Pancreas (tissue), 10 donors: ENCODE data around the gene SLCO2B1. TPM values are rescaled to one million over a fixed set of nuclear protein-coding genes. Genes with fewer than 3 reads are reported as not detected.

Source experiments
- ATAC-seq, 4 donors: fragments of 200-7000 bp; cut with Tn5 transposase; one replicate each; pipeline versions ENCODE4 v1.8.0 to v1.9.1; 2020; ENCODE audit warnings: mild to moderate bottlenecking in 4 of 4, moderate library complexity in 4 of 4
- DNase-seq, 6 donors: peaks; one replicate each; pipeline ENCODE4 v3.0.0-alpha.2; 2020
- FAIRE-seq: peaks from 2 replicates; lab custom pipeline; 2012; peaks lifted over from hg19 to GRCh38; lab: Jason Lieb, UNC
- H3K27ac ChIP-seq, 4 donors: fragments of 200-600 bp; sonication (generic); 1 replicate in 3 of 4; 2 replicates in 1 of 4; pipeline versions ENCODE4 v1.5.0 to v1.8.0; 2020
- H3K27me3 ChIP-seq, 4 donors: fragments of 200-600 bp; one replicate each; pipeline ENCODE4 v1.8.0; 2021
- H3K36me3 ChIP-seq, 3 donors: fragments of 200-600 bp; sonication (generic) in 1 of 3; one replicate each; pipeline versions ENCODE4 v1.5.0 to v1.8.0; 2020 to 2021
- H3K4me1 ChIP-seq, 3 donors: fragments of 200-600 bp; one replicate each; pipeline ENCODE4 v1.8.0; 2021
- H3K4me3 ChIP-seq, 4 donors: fragments of 200-600 bp; sonication (generic) in 2 of 4; one replicate each; pipeline versions ENCODE4 v1.5.0 to v1.8.0; 2020 to 2021
- H3K9me3 ChIP-seq, 4 donors: fragments of 200-600 bp; one replicate each; pipeline ENCODE4 v1.8.0; 2021
- WGBS, 2 donors: extraction: QIAGEN DNeasy Blood & Tissue Kit; methylation state at CpG; one replicate each; pipeline ENCODE4 v1.1.7; 2013; 5-methylcytosine and 5-hydroxymethylcytosine counted together
- intact Hi-C, 3 donors: fragments of 100-400 bp; cut with DNase I; formaldehyde crosslinking; loops; one replicate each; pipeline versions ENCODE4 v1.11.1 to v1.14.2; 2022
- polyA plus RNA-seq, 2 donors: library from polyadenylated mRNA; stranded (reverse); fragments of 200-250 nt; gene quantifications; one replicate each; pipeline ENCODE4 v1.2.3, GENCODE V29; 2013
- total RNA-seq, 6 donors: library from RNA; stranded (reverse); fragmentation: NEBNext Ultra II Directional in 4 of 6; extraction: Animal tissue kit (Norgen Biotek cat#: 25700) in 4 of 6; gene quantifications; one replicate each; pipeline versions ENCODE4 v1.2.1 to v1.2.4, GENCODE V29; 2021 to 2023
- TF ChIP-seq, protein P1 (sequence below), 4 donors: fragments of 200-600 bp; sonication (generic) in 3 of 4; IDR thresholded peaks; one replicate each; pipeline versions ENCODE4 v1.5.0 to v1.8.0; 2021; ENCODE audit warnings: antibody characterized with exemption in 4 of 4
- donor health status: healthy with polysubstance abuse.
- donor health status: DM: no; HTN: no; CAD: no; lungs with moderate emphysema.
- donor health status: DM: no; HTN: no; CAD: no.
- donor health status: control.
- donor health status: control.
- donor health status: Bipolar disorder and iron deficiency.
- donor health status: DM: yes; HTN: yes; CAD: no.
- donor health status: DM: no; HTN: no; CAD: no.
- donor health status: DM: no; HTN: no; CAD: no.
- donor health status: DM: yes; HTN: yes; CAD: no.

Gene SLCO2B1
- total and polyA plus RNA-seq, 8 donors = 3.6 to 71.4 (median 25.9) TPM

DNA sequence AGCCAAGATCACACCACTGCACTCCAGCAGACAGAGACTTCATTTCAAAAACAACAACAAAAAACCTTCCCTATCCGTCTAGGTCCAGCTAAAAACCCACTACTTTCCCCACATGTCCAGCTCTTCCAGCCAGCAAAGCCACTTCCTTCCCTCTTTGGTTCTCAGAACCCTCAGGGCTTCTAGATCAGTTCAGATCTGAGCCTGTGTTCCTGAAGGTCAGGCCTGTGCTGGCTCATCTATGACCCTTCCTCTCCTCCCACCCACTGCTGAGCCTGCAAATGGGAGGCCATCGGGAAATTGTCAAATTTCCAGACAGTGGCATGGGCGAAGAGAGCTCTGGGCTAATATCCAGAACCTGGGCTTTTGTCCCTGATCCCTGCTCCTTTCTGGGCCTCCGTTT, 37.8 kb downstream of the SLCO2B1 start:
- no peak overlapping the region for H3K4me3 ChIP-seq
- TF ChIP-seq, protein P1, sequence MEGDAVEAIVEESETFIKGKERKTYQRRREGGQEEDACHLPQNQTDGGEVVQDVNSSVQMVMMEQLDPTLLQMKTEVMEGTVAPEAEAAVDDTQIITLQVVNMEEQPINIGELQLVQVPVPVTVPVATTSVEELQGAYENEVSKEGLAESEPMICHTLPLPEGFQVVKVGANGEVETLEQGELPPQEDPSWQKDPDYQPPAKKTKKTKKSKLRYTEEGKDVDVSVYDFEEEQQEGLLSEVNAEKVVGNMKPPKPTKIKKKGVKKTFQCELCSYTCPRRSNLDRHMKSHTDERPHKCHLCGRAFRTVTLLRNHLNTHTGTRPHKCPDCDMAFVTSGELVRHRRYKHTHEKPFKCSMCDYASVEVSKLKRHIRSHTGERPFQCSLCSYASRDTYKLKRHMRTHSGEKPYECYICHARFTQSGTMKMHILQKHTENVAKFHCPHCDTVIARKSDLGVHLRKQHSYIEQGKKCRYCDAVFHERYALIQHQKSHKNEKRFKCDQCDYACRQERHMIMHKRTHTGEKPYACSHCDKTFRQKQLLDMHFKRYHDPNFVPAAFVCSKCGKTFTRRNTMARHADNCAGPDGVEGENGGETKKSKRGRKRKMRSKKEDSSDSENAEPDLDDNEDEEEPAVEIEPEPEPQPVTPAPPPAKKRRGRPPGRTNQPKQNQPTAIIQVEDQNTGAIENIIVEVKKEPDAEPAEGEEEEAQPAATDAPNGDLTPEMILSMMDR (IDR thresholded peaks at IDR 0.05) = no peak
- ATAC-seq (peak in 2 of 4 donors; percentile 47 to 59), DNase-seq (no peak), FAIRE-seq (no peak)
- H3K4me1 ChIP-seq = no peaks in the 10 kb centered on the region
- no peaks in the 10 kb centered on the region for H3K9me3 ChIP-seq
- no peaks in the 10 kb centered on the region for H3K36me3 ChIP-seq
- 88% methylated on average over 4 of the region's 4 CpGs for WGBS, 2 donors
- intact Hi-C loops = no loop called here
- H3K27ac ChIP-seq = no peak overlapping the region
- H3K27me3 ChIP-seq = no peaks in the 10 kb centered on the region

DNA sequence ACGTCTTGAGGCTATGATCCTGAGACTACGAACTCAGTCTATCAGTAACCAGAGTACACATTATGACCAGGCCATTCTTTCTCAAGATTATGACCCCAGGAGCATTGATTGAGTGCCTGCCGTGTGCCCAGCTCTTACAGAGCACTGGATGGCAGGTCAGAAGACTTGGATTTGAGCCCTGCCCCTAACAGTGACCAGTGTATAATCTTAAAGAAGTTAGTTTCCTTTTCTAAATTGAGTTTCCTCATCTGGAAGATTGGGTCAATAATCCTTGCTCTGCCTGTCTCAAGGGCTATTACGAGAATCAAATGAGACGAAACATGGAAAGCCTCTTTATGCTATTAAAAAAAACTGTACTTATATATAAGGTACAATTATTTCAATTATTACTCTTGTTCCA, 38.2 kb downstream of the SLCO2B1 start:
- Histone ChIP-seq H3K36me3 (no peaks in the 10 kb centered on the region), H3K27me3 (no peaks in the 10 kb centered on the region), H3K4me3 (no peak overlapping the region), H3K9me3 (no peaks in the 10 kb centered on the region), H3K27ac (no peak overlapping the region), H3K4me1 (no peaks in the 10 kb centered on the region)
- WGBS, 2 donors = 89 to 94% methylated on average over 5 of the region's 5 CpGs
- DNase-seq = no peak
- FAIRE-seq = no peak
- TF ChIP-seq, protein P1 (IDR thresholded peaks at IDR 0.05) = no peak
- ATAC-seq = no peak
- intact Hi-C loops = no loop called here

DNA sequence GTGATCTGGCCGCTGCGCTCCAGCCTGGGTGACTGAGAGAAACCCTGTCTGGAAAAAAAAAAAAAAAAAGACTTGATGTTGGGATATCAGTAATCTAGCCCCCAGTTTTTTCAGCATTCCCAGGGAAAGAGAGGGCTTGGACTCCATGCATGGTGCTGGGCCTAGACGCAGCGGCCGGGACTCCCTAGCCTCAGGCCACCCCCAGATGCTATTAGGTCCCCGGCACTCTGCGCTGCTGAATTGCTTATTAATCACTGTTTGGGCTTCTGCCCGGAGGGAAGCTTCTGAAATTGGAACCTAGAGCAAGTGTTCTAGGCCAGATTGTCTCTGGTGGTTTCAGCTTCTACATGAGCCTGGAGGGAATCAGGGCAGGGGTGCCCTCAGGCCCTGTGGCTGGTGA, 39.0 kb downstream of the SLCO2B1 start:
- Histone ChIP-seq H3K4me3 (no peak overlapping the region), H3K27me3 (no peaks in the 10 kb centered on the region), H3K27ac (no peak overlapping the region), H3K4me1 (no peaks in the 10 kb centered on the region), H3K36me3 (no peaks in the 10 kb centered on the region), H3K9me3 (no peaks in the 10 kb centered on the region)
- intact Hi-C loops = no loop called here
- WGBS, 2 donors = 91 to 92% methylated on average over 8 of the region's 8 CpGs
- ATAC-seq (no peak), DNase-seq (no peak), FAIRE-seq (no peak)
- TF ChIP-seq, protein P1 (IDR thresholded peaks at IDR 0.05) = no peak

DNA sequence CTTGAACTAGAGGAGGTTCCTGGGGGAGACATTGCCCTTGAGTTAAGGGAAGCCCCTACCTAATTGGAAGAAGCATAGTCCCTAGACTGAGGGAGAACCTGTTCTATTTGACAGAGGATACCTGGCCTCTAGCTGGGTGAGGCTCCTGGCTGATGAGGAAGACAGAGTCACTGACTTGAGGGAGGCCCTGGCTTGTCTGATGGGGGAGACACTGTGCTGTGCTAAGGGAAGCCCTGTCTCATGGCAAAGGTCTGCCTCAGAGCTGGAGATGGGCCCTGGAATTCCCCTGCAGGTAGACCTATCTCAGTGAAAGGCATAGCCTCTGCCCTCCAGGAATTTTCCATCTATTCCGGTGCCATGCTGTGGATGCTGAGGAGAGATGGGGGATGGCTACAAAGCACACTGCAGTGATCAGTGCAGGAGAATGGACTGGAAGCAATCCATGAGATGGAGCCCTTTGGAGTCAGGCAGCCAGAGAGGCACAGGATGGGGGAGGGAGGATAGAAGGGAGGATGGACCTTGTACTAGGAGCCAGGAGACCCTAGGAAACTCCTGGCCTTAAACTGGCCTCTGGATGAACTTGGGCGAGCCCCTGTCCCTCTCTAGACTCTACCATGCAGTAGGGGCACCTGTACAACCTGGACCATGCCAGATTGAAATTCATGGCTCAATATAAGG, 39.9 kb downstream of the SLCO2B1 start:
- H3K27ac ChIP-seq = no peak overlapping the region
- FAIRE-seq (no peak), DNase-seq (no peak), ATAC-seq (peak in 1 of 4 donors; percentile 12)
- no peaks in the 10 kb centered on the region for H3K9me3 ChIP-seq
- TF ChIP-seq, protein P1 (IDR thresholded peaks at IDR 0.05) = no peak
- no peaks in the 10 kb centered on the region for H3K36me3 ChIP-seq
- no peaks in the 10 kb centered on the region for H3K27me3 ChIP-seq
- no peaks in the 10 kb centered on the region for H3K4me1 ChIP-seq
- 94 to 95% methylated on average over 2 of the region's 2 CpGs for WGBS, 2 donors
- no peak overlapping the region for H3K4me3 ChIP-seq
- intact Hi-C loops = no loop called here

DNA sequence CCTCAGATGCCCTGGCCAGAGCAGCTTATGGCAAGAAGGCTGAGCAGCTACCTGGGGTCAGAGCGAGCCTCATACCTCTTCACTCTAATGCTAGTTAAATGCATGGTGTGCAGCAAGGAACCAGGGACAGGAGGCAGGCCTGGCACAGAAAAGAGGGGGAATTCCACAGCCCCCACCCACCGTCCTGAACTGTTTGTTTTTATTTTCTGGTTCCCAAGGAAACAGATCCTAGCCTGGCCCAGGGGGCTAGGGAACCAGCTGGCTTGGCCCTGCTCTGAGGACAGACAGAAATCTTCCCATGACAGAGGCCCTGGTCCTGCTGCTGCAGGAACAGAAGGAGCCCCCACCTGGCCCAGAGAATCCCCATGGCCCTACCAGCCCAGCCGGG, 40.4 kb downstream of the SLCO2B1 start:
- ATAC-seq (peak in 1 of 4 donors; percentile 45), DNase-seq (no peak), FAIRE-seq (no peak)
- WGBS, 2 donors = 65 to 70% methylated on average over 3 of the region's 3 CpGs
- intact Hi-C loops = no loop called here
- no peak overlapping the region for H3K4me3 ChIP-seq
- TF ChIP-seq, protein P1 (IDR thresholded peaks at IDR 0.05) = no peak
- no peaks in the 10 kb centered on the region for H3K4me1 ChIP-seq
- no peaks in the 10 kb centered on the region for H3K9me3 ChIP-seq
- H3K27me3 ChIP-seq = no peaks in the 10 kb centered on the region
- H3K36me3 ChIP-seq = no peaks in the 10 kb centered on the region
- no peak overlapping the region for H3K27ac ChIP-seq
